PC-9 (cell line): ENCODE results near the gene RALGAPA2.

Experiments used
- EZH2 ChIP-seq: fragments of 200-600 bp; sonication (generic); IDR thresholded peaks from 2 replicates; pipeline ENCODE4 v1.8.0; 2017; ENCODE audit warnings: antibody characterized with exemption, low read depth
- TF ChIP-seq, protein P1 (sequence below): fragments of 200-600 bp; sonication (generic); conservative IDR thresholded peaks from 2 replicates; pipeline ENCODE4 v1.6.1; 2017; ENCODE audit warnings: mixed run types, antibody characterized with exemption, mild to moderate bottlenecking, moderate library complexity

DNA sequence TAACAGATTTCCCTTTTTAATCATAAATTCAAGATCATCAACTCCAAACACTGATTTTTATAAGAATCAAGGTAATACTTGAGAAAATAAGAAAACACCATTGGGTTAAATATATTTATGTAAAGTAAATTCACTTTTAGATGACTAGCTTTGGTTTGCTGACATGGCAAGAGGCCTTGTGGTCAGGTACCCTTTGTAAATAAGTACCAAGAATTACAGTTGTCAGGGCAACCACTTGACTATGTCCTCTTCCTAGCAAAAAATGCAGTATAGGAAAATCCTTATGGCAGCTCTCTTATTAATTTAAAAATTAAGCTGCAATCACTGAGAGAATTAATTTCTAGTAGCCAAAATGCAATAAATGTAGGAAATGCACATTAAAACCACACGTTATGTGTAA is 190.7 kb downstream of the RALGAPA2 start:
- TF ChIP-seq, protein P1, sequence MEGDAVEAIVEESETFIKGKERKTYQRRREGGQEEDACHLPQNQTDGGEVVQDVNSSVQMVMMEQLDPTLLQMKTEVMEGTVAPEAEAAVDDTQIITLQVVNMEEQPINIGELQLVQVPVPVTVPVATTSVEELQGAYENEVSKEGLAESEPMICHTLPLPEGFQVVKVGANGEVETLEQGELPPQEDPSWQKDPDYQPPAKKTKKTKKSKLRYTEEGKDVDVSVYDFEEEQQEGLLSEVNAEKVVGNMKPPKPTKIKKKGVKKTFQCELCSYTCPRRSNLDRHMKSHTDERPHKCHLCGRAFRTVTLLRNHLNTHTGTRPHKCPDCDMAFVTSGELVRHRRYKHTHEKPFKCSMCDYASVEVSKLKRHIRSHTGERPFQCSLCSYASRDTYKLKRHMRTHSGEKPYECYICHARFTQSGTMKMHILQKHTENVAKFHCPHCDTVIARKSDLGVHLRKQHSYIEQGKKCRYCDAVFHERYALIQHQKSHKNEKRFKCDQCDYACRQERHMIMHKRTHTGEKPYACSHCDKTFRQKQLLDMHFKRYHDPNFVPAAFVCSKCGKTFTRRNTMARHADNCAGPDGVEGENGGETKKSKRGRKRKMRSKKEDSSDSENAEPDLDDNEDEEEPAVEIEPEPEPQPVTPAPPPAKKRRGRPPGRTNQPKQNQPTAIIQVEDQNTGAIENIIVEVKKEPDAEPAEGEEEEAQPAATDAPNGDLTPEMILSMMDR: no peak
- TF ChIP-seq EZH2: no peak
